HFF-Myc (cell line): ENCODE data around the gene BICDL2.
"Not testable (repeated sequence)": the region's sequence is repeated elsewhere in the genome, so short reads cannot be mapped to it uniquely, and the experiment has no call there.

Experiments
- DNase-seq: peaks from one replicate; pipeline ENCODE4 v3.0.0-alpha.2; 2011; ENCODE audit warnings: low read depth; ENCODE audit errors: extremely low read depth
- H3K4me3 ChIP-seq: replicated peaks from 2 replicates; pipeline ENCODE4 v1.5.1; 2011; ENCODE audit warnings: low read depth, mild to moderate bottlenecking, control low read depth, low read length
- CTCF ChIP-seq: IDR thresholded peaks from 2 replicates; pipeline ENCODE4 v1.5.1; 2012; ENCODE audit warnings: mild to moderate bottlenecking, low read depth, low read length, control low read depth; ENCODE audit errors: missing control alignments

The BICDL2 gene

GRCh38 chr16:3076577-3076976 lies 39.8 kb upstream of the BICDL2 start:
- H3K4me3 ChIP-seq: no peak overlapping the region
- DNase-seq: no peak
- no peak for TF ChIP-seq CTCF

- not testable (repeated sequence) for H3K4me3 ChIP-seq, DNase-seq
Measured at GRCh38 chr16:3075946-3076345, 39.2 kb upstream of the BICDL2 start.

DNA sequence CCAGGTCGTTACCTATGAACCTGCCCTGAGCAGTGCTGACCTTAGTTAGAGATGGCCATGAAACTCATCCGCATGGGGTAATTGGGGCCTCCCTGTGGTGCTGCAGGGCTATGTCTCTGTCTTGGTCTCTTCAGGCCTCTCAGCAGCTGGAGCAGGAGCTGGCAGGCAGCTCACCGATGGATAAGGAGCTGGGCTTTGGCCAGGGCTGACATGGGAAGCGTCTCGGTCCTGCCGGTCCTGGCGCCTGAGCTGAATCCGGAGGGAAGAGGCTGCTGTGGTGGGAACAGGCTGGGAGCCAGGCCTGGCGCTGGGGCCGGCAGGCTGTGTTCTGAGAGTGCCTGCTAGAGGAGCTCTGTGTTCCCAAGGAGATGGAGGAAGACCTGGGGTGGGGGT lies 38.8 kb upstream of the BICDL2 start:
- H3K4me3 ChIP-seq: no peak overlapping the region
- TF ChIP-seq CTCF: no peak
- no peak for DNase-seq

GRCh38 chr16:3074860-3075522 lies 38.2 kb upstream of the BICDL2 start:
- H3K4me3 ChIP-seq: no peak overlapping the region
- DNase-seq: no peak
- no peak for TF ChIP-seq CTCF

GRCh38 chr16:3073448-3073847 lies 36.7 kb upstream of the BICDL2 start:
- DNase-seq: no peak
- no peak overlapping the region for H3K4me3 ChIP-seq
- no peak for TF ChIP-seq CTCF

DNA sequence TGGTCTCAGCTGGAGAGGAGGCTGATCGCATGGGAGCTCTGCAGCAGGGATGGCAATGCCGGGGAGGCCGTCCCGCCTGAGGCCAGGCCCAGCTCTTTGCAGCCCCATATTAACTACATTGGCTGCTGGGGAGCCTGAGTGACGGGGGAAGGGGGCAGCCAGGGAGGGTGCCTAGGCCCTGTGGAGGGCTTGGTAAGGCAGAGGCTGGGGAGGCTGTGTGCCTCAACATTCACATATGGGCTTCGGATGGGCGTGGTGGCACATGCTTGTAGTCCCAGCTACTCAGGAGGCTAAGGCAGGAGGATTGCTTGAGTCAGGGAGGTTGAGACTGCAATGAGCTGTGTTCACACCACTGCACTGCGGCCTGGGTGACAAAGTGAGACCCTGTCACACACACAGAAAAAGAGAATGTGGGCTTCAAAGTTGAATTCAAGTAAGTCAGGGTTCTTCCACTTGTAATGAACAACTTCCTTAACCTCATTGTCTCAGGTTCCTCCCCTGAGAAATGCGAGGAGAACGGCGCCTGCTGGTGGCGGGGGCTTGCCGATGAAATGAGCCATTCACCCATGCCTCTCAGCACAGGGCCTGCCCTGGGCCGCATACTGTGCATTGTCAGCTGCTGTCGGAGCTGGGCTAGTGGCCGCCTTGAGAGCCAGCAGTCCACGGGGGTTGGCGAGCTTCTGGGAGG lies 36.0 kb upstream of the BICDL2 start:
- not testable (repeated sequence) for DNase-seq, H3K4me3 ChIP-seq

DNA sequence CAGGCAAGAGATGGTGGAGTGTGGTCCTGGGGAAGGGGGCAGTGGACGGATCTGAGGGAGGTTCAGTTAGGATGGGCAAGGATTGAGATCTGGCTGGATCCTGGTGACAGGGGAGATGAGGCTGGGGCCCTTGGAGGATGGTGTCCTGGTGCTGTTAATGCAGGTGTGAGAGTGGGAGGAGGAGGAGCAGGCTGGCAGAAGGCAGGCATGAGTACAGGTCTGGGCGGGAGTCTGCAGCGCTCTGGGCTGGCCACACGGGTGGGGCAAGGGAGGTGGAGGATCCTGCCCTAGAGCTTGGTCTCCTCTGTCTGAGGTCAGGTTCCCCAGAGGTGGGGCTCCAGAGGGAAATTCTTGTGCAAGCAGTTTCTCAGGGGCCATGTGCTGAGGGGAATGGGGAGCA lies 35.4 kb upstream of the BICDL2 start:
- H3K4me3 ChIP-seq, DNase-seq: not testable (repeated sequence)

DNA sequence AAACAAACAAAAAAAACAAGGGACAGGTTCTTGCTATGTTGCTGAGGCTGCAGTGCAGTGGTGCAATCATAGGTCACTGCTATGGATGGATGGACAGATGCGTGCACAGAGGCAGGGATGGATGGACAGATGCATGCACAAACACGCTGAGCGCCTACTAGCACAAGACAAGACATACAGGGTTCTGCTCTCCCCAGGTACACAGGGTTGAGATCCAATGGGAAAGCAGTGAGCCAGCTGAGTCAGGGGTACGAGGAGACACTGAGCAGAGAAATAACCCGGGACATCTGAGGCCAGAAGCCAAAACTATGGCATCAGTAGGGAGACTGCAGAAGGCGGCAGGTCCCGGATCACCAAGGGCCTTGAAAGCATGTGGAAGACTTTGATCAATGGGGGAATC lies 34.9 kb upstream of the BICDL2 start:
- H3K4me3 ChIP-seq: no peak overlapping the region
- no peak for DNase-seq
- TF ChIP-seq CTCF: no peak
